Mammary epithelial cell (primary cell): ENCODE data around the gene S100A12.

ENCODE experiments used
- CTCF ChIP-seq, 2 donors: IDR thresholded peaks in 1 of 2; conservative IDR thresholded peaks in 1 of 2; 2 replicates each; pipeline ENCODE4 v1.5.1; 2011 to 2012; ENCODE audit warnings: inconsistent platforms in 2 of 2, low read length in 2 of 2, mild to moderate bottlenecking in 2 of 2, control low read depth in 1 of 2, low read depth in 1 of 2; ENCODE audit not compliant: insufficient read depth in 1 of 2; ENCODE audit errors: extremely low read depth in 1 of 2
- EZH2 ChIP-seq: IDR thresholded peaks from 2 replicates; pipeline ENCODE4 v1.6.1; 2012; ENCODE audit warnings: low read length, inconsistent platforms, borderline replicate concordance

- no peak for TF ChIP-seq CTCF (conservative IDR thresholded peaks at IDR 0.05 in 1 of 2, IDR thresholded peaks at IDR 0.05 in 1 of 2; ENCODE audit: extremely low read depth in 1 of 2, insufficient read depth in 1 of 2, low read depth in 1 of 2, low read length in 2 of 2)
- TF ChIP-seq EZH2, result no peak
These were observed 14.8 kb upstream of the S100A12 start for GRCh38 chr1:153389973-153390879.
